Measurements from ENCODE around the gene AFAP1L2. TPM values are rescaled to one million over a fixed set of nuclear protein-coding genes. Genes with fewer than 3 reads are reported as not detected.

Gene AFAP1L2
- total RNA-seq, 2 donors from 2014 or later = 10.5 to 17.9 TPM

DNA sequence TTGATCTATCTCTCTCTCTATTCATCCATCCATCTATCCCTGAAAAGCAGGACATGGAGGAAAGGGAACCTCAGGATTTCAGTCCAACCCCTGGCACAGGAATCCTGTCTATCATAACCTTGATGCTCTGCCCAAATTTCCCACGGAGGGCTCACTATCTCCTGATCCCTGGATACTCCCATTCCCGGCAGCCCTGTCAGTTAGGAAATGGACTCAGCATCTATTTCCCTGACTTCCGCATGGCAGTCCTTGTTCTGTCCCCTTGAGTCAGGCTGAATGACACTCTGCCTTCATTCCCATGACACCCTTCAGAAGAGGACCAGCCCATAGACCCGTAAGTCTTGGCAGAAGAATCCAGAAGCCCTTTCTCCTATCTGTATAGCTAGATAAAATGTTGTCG, 87.6 kb downstream of the AFAP1L2 start:
- 74 to 75% methylated on average over 5 of the region's 5 CpGs for WGBS, 2 donors
- intact Hi-C loops (cut with DNase I) = no loop called here

GRCh38 chr10:114315566-114316420, 88.5 kb downstream of the AFAP1L2 start:
- no peak overlapping the region for H3K27ac ChIP-seq
- no peaks in the 10 kb centered on the region for H3K9me3 ChIP-seq
- TF ChIP-seq, protein P1, sequence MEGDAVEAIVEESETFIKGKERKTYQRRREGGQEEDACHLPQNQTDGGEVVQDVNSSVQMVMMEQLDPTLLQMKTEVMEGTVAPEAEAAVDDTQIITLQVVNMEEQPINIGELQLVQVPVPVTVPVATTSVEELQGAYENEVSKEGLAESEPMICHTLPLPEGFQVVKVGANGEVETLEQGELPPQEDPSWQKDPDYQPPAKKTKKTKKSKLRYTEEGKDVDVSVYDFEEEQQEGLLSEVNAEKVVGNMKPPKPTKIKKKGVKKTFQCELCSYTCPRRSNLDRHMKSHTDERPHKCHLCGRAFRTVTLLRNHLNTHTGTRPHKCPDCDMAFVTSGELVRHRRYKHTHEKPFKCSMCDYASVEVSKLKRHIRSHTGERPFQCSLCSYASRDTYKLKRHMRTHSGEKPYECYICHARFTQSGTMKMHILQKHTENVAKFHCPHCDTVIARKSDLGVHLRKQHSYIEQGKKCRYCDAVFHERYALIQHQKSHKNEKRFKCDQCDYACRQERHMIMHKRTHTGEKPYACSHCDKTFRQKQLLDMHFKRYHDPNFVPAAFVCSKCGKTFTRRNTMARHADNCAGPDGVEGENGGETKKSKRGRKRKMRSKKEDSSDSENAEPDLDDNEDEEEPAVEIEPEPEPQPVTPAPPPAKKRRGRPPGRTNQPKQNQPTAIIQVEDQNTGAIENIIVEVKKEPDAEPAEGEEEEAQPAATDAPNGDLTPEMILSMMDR (IDR thresholded peaks at IDR 0.05) = no peak
- no peak for TF ChIP-seq POLR2A (IDR thresholded peaks at IDR 0.05)
- H3K27me3 ChIP-seq = no peaks in the 10 kb centered on the region
- intact Hi-C loops (cut with DNase I) = no loop called here
- H3K4me1 ChIP-seq = no peaks in the 10 kb centered on the region
- H3K4me3 ChIP-seq = no peak overlapping the region
- peaks cover 0 to 2% of the 10 kb centered on the region in 2 donors for H3K36me3 ChIP-seq (replicated peaks in 1 of 2; ENCODE audit: insufficient read depth in 1 of 2, low read depth in 2 of 2)
- WGBS, 2 donors = 90 to 94% methylated on average over 18 to 22 of the region's 22 CpGs
- ATAC-seq (no peak), DNase-seq (no peak)

More for the DNA sequence above, 87.6 kb downstream of the AFAP1L2 start:
- ATAC-seq (no peak), DNase-seq (no peak)
- Histone ChIP-seq H3K4me1 (no peaks in the 10 kb centered on the region), H3K27me3 (no peaks in the 10 kb centered on the region), H3K36me3 (replicated peaks in 1 of 2; ENCODE audit: insufficient read depth in 1 of 2, low read depth in 2 of 2) (peaks cover 0 to under 1% of the 10 kb centered on the region in 2 donors), H3K27ac (no peak overlapping the region), H3K9me3 (no peaks in the 10 kb centered on the region), H3K4me3 (no peak overlapping the region)
- no peak for TF ChIP-seq POLR2A (IDR thresholded peaks at IDR 0.05)
- TF ChIP-seq, protein P1 (IDR thresholded peaks at IDR 0.05) = no peak

GRCh38 chr10:114313866-114314265, 90.4 kb downstream of the AFAP1L2 start:
- intact Hi-C loops (cut with DNase I) = no loop called here
- no peak for DNase-seq

GRCh38 chr10:114313139-114313538, 91.2 kb downstream of the AFAP1L2 start:
- Histone ChIP-seq H3K27ac (no peak overlapping the region), H3K9me3 (no peaks in the 10 kb centered on the region), H3K4me3 (no peak overlapping the region), H3K4me1 (no peaks in the 10 kb centered on the region), H3K36me3 (replicated peaks in 1 of 2; ENCODE audit: insufficient read depth in 1 of 2, low read depth in 2 of 2) (peaks cover 0 to 2% of the 10 kb centered on the region in 2 donors), H3K27me3 (no peaks in the 10 kb centered on the region)
- TF ChIP-seq POLR2A (IDR thresholded peaks at IDR 0.05) = no peak
- TF ChIP-seq, protein P1 (IDR thresholded peaks at IDR 0.05) = no peak
- intact Hi-C loops (cut with DNase I) = no loop called here
- ATAC-seq (no peak), DNase-seq (no peak)
- 86 to 100% methylated on average over 3 to 9 of the region's 9 CpGs for WGBS, 2 donors

More at GRCh38 chr10:114313866-114314265, 90.4 kb downstream of the AFAP1L2 start:
- Histone ChIP-seq H3K4me1 (no peaks in the 10 kb centered on the region), H3K27ac (no peak overlapping the region), H3K4me3 (no peak overlapping the region), H3K9me3 (no peaks in the 10 kb centered on the region), H3K27me3 (no peaks in the 10 kb centered on the region), H3K36me3 (replicated peaks in 1 of 2; ENCODE audit: insufficient read depth in 1 of 2, low read depth in 2 of 2) (peaks cover 0 to 2% of the 10 kb centered on the region in 2 donors)
- ATAC-seq = no peak
- 83 to 86% methylated on average over 11 of the region's 11 CpGs for WGBS, 2 donors
- TF ChIP-seq POLR2A (IDR thresholded peaks at IDR 0.05) = no peak
- TF ChIP-seq, protein P1 (IDR thresholded peaks at IDR 0.05) = no peak

All from body of pancreas (tissue), 4 donors.